WTC11 (cell line): ENCODE results near the gene AMIGO3. TPM values are rescaled to one million over a fixed set of nuclear protein-coding genes. Genes with fewer than 3 reads are reported as not detected.

ENCODE experiments used
- ATAC-seq: fragments of 200-7000 bp; cut with Tn5 transposase; 2 replicates; pipeline ENCODE4 v1.10.0; 2021; ENCODE audit warnings: mild to moderate bottlenecking, moderate library complexity
- CTCF ChIA-PET: fragments of 300-600 bp; sonication (Branson Sonifier 250); formaldehyde crosslinking; loops from one replicate; lab custom pipeline; 2021; ENCODE audit warnings: antibody characterized with exemption; lab: Charles Lee
- POLR2A ChIA-PET: fragments of 350-600 bp; sonication (Branson Sonifier 250); formaldehyde crosslinking; loops from one replicate; lab custom pipeline; 2021; ENCODE audit warnings: antibody characterized with exemption; lab: Charles Lee
- DNase-seq: peaks from one replicate; pipeline ENCODE4 v3.0.0; 2021; ENCODE audit warnings: low spot score
- H3K27ac Mint-ChIP-seq: 2 replicates; pipeline ENCODE4 v1.8.0; 2021; ENCODE audit warnings: mixed read lengths
- H3K27me3 Mint-ChIP-seq: 2 replicates; pipeline ENCODE4 v1.8.0; 2021; ENCODE audit warnings: low read depth, mild to moderate bottlenecking, moderate library complexity, mixed read lengths
- H3K36me3 Mint-ChIP-seq: 2 replicates; pipeline ENCODE4 v1.8.0; 2021; ENCODE audit warnings: mixed read lengths
- H3K4me1 Mint-ChIP-seq: 2 replicates; pipeline ENCODE4 v1.8.0; 2022; ENCODE audit warnings: mixed read lengths
- H3K4me3 Mint-ChIP-seq: 2 replicates; pipeline ENCODE4 v1.8.0; 2021; ENCODE audit warnings: mild to moderate bottlenecking, moderate library complexity, mixed read lengths
- H3K9me3 Mint-ChIP-seq: 2 replicates; pipeline ENCODE4 v1.8.0; 2021; ENCODE audit warnings: mixed read lengths
- AR ChIP-seq: fragments of 250-450 bp; sonication (Bioruptor Pico); IDR thresholded peaks from 2 replicates; pipeline ENCODE4 v1.9.0; 2021; ENCODE audit warnings: mild to moderate bottlenecking
- ATF1 ChIP-seq: sonication (generic); formaldehyde crosslinking; IDR thresholded peaks from 2 replicates; pipeline ENCODE4 v1.8.1; 2023; ENCODE audit warnings: mild to moderate bottlenecking, moderate library complexity, missing genetic modification reagents
- ATF6 ChIP-seq: sonication (generic); formaldehyde crosslinking; IDR thresholded peaks from 2 replicates; pipeline ENCODE4 v1.8.1; 2023; ENCODE audit warnings: mild to moderate bottlenecking, missing genetic modification reagents
- E2F4 ChIP-seq: sonication (generic); formaldehyde crosslinking; IDR thresholded peaks from 2 replicates; pipeline ENCODE4 v1.8.1; 2022; ENCODE audit warnings: low read depth, mild to moderate bottlenecking, moderate library complexity, missing genetic modification reagents, borderline replicate concordance
- ERG ChIP-seq: fragments of 250-450 bp; sonication (Bioruptor Pico); IDR thresholded peaks from 2 replicates; pipeline ENCODE4 v1.8.0; 2021; ENCODE audit warnings: mild to moderate bottlenecking
- ESRRA ChIP-seq: sonication (generic); formaldehyde crosslinking; IDR thresholded peaks from 2 replicates; pipeline ENCODE4 v1.8.1; 2022; ENCODE audit warnings: mild to moderate bottlenecking, missing genetic modification reagents, borderline replicate concordance
- FOXJ3 ChIP-seq: sonication (generic); formaldehyde crosslinking; IDR thresholded peaks from 2 replicates; pipeline ENCODE4 v1.9.0; 2021; ENCODE audit warnings: missing genetic modification reagents, mild to moderate bottlenecking, borderline replicate concordance
- FOXK1 ChIP-seq: sonication (generic); formaldehyde crosslinking; IDR thresholded peaks from 2 replicates; pipeline ENCODE4 v1.8.0; 2022; ENCODE audit warnings: mild to moderate bottlenecking, moderate library complexity, missing genetic modification reagents
- JUN ChIP-seq: sonication (generic); formaldehyde crosslinking; IDR thresholded peaks from 2 replicates; pipeline ENCODE4 v1.8.0; 2023; ENCODE audit warnings: mild to moderate bottlenecking, missing genetic modification reagents
- MXD4 ChIP-seq: fragments of 250-450 bp; sonication (Bioruptor Pico); IDR thresholded peaks from 2 replicates; pipeline ENCODE4 v1.8.0; 2021; ENCODE audit warnings: mild to moderate bottlenecking, moderate library complexity, borderline replicate concordance
- NR1H2 ChIP-seq: sonication (generic); formaldehyde crosslinking; IDR thresholded peaks from 2 replicates; pipeline ENCODE4 v1.9.0; 2021; ENCODE audit warnings: mild to moderate bottlenecking, moderate library complexity, missing genetic modification reagents
- OVOL2 ChIP-seq: fragments of 250-450 bp; sonication (Bioruptor Pico); IDR thresholded peaks from 2 replicates; pipeline ENCODE4 v1.9.0; 2021; ENCODE audit warnings: mild to moderate bottlenecking, borderline replicate concordance
- SMAD3 ChIP-seq: sonication (generic); formaldehyde crosslinking; IDR thresholded peaks from 2 replicates; pipeline ENCODE4 v1.8.0; 2022; ENCODE audit warnings: missing genetic modification reagents, mild to moderate bottlenecking, borderline replicate concordance
- TCF7 ChIP-seq: sonication (generic); formaldehyde crosslinking; IDR thresholded peaks from 2 replicates; pipeline ENCODE4 v1.8.0; 2022; ENCODE audit warnings: mild to moderate bottlenecking, low read depth, missing genetic modification reagents, moderate library complexity
- TEAD1 ChIP-seq: sonication (generic); formaldehyde crosslinking; IDR thresholded peaks from 2 replicates; pipeline ENCODE4 v1.8.0; 2022; ENCODE audit warnings: mild to moderate bottlenecking, missing genetic modification reagents
- ZNF121 ChIP-seq: sonication (generic); formaldehyde crosslinking; IDR thresholded peaks from 2 replicates; pipeline ENCODE4 v1.8.0; 2023; ENCODE audit warnings: missing genetic modification reagents
- total RNA-seq: library from RNA; stranded (reverse); gene quantifications from 3 replicates; pipeline ENCODE4 v1.2.3, GENCODE V29; 2021
- TF ChIP-seq, protein P1 (sequence below): sonication (generic); formaldehyde crosslinking; IDR thresholded peaks from 2 replicates; pipeline ENCODE4 v1.8.1; 2022; ENCODE audit warnings: mild to moderate bottlenecking, moderate library complexity, missing genetic modification reagents
- TF ChIP-seq, protein P2 (sequence below): sonication (generic); formaldehyde crosslinking; IDR thresholded peaks from 2 replicates; pipeline ENCODE4 v1.8.0; 2023; ENCODE audit warnings: missing genetic modification reagents
- TF ChIP-seq, protein P3 (sequence below): sonication (generic); formaldehyde crosslinking; IDR thresholded peaks from 2 replicates; pipeline ENCODE4 v1.8.1; 2022; ENCODE audit warnings: mild to moderate bottlenecking, missing genetic modification reagents, moderate library complexity, borderline replicate concordance
- TF ChIP-seq, protein P4 (sequence below): sonication (generic); formaldehyde crosslinking; IDR thresholded peaks from 2 replicates; pipeline ENCODE4 v1.8.0; 2022; ENCODE audit warnings: mild to moderate bottlenecking, missing genetic modification reagents

The AMIGO3 gene
- total RNA-seq, 1 experiment from 2014 or later: 3.9 TPM

GRCh38 chr3:49683162-49683561 is 36.3 kb downstream of the AMIGO3 start:
- H3K36me3 Mint-ChIP-seq: peaks cover 26% of the 10 kb centered on the region
- ATAC-seq (no peak), DNase-seq (no peak)
- ChIA-PET POLR2A (no interaction called here), CTCF (interaction anchor here (1.2 kb wide), 1 partner anchor 18 kb away, joined by 4 read pairs; no protein-coding TSS in a partner anchor)
- no peak overlapping the region for H3K27ac Mint-ChIP-seq
- peaks cover 8% of the 10 kb centered on the region for H3K4me1 Mint-ChIP-seq
- no peaks in the 10 kb centered on the region for H3K27me3 Mint-ChIP-seq
- no peaks in the 10 kb centered on the region for H3K9me3 Mint-ChIP-seq
- no peak for TF ChIP-seq NR1H2 (CRISPR knock-in tag)
- no peak for TF ChIP-seq MXD4 (CRISPR knock-in tag)
- TF ChIP-seq ERG: no peak
- no peak for TF ChIP-seq AR (CRISPR knock-in tag)
- no peak for TF ChIP-seq ZNF121 (CRISPR knock-in tag)
- TF ChIP-seq, protein P1, sequence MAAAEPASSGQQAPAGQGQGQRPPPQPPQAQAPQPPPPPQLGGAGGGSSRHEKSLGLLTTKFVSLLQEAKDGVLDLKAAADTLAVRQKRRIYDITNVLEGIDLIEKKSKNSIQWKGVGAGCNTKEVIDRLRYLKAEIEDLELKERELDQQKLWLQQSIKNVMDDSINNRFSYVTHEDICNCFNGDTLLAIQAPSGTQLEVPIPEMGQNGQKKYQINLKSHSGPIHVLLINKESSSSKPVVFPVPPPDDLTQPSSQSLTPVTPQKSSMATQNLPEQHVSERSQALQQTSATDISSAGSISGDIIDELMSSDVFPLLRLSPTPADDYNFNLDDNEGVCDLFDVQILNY (CRISPR knock-in tag): no peak
- no peak for TF ChIP-seq TCF7 (CRISPR knock-in tag)
- no peak for TF ChIP-seq JUN (CRISPR knock-in tag)
- no peak for TF ChIP-seq FOXJ3 (CRISPR knock-in tag)
- TF ChIP-seq, protein P2, sequence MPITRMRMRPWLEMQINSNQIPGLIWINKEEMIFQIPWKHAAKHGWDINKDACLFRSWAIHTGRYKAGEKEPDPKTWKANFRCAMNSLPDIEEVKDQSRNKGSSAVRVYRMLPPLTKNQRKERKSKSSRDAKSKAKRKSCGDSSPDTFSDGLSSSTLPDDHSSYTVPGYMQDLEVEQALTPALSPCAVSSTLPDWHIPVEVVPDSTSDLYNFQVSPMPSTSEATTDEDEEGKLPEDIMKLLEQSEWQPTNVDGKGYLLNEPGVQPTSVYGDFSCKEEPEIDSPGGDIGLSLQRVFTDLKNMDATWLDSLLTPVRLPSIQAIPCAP (CRISPR knock-in tag): no peak
- TF ChIP-seq SMAD3 (CRISPR knock-in tag): no peak
- TF ChIP-seq TEAD1 (CRISPR knock-in tag): no peak
- TF ChIP-seq, protein P3, sequence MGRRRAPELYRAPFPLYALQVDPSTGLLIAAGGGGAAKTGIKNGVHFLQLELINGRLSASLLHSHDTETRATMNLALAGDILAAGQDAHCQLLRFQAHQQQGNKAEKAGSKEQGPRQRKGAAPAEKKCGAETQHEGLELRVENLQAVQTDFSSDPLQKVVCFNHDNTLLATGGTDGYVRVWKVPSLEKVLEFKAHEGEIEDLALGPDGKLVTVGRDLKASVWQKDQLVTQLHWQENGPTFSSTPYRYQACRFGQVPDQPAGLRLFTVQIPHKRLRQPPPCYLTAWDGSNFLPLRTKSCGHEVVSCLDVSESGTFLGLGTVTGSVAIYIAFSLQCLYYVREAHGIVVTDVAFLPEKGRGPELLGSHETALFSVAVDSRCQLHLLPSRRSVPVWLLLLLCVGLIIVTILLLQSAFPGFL (CRISPR knock-in tag): no peak
- no peak for TF ChIP-seq ATF1
- no peak for TF ChIP-seq ESRRA (CRISPR knock-in tag)
- no peak for TF ChIP-seq OVOL2
- TF ChIP-seq E2F4 (CRISPR knock-in tag): no peak
- TF ChIP-seq, protein P4, sequence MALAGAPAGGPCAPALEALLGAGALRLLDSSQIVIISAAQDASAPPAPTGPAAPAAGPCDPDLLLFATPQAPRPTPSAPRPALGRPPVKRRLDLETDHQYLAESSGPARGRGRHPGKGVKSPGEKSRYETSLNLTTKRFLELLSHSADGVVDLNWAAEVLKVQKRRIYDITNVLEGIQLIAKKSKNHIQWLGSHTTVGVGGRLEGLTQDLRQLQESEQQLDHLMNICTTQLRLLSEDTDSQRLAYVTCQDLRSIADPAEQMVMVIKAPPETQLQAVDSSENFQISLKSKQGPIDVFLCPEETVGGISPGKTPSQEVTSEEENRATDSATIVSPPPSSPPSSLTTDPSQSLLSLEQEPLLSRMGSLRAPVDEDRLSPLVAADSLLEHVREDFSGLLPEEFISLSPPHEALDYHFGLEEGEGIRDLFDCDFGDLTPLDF (CRISPR knock-in tag): no peak
- no peak for TF ChIP-seq FOXK1 (CRISPR knock-in tag)
- TF ChIP-seq ATF6 (CRISPR knock-in tag): no peak
- TF ChIP-seq, all 79 proteins: peak for 0
- no peak overlapping the region for H3K4me3 Mint-ChIP-seq
